Measurements from ENCODE around the gene NAIF1.
A peak's percentile ranks its signal among the peaks of the same experiment; 100 is the strongest.
"Not testable (repeated sequence)": the region's sequence is repeated elsewhere in the genome, so short reads cannot be mapped to it uniquely, and the experiment has no call there.

The NAIF1 gene

GRCh38 chr9:128088253-128088945, 21.3 kb upstream of the NAIF1 start:
- DNase-seq (ENCODE audit: extremely low read depth in 1 of 2, low read depth in 1 of 2), result no peak

- DNase-seq (ENCODE audit: extremely low read depth in 1 of 2, low read depth in 1 of 2), result no peak
These were observed 20.1 kb upstream of the NAIF1 start for GRCh38 chr9:128087262-128087661.

GRCh38 chr9:128085943-128086342, 18.8 kb upstream of the NAIF1 start:
- no peak for DNase-seq (ENCODE audit: extremely low read depth in 1 of 2, low read depth in 1 of 2)

- no peak for DNase-seq (ENCODE audit: extremely low read depth in 1 of 2, low read depth in 1 of 2)
These were observed 17.6 kb upstream of the NAIF1 start for GRCh38 chr9:128084746-128085145.

- no peak for DNase-seq (ENCODE audit: extremely low read depth in 1 of 2, low read depth in 1 of 2)
These were observed 15.0 kb upstream of the NAIF1 start for GRCh38 chr9:128082151-128082550.

GRCh38 chr9:128081056-128081455, 13.9 kb upstream of the NAIF1 start:
- DNase-seq (ENCODE audit: extremely low read depth in 1 of 2, low read depth in 1 of 2), result no peak

- no peak for DNase-seq (ENCODE audit: extremely low read depth in 1 of 2, low read depth in 1 of 2)
These were observed 13.1 kb upstream of the NAIF1 start for GRCh38 chr9:128080206-128080605.

GRCh38 chr9:128078504-128079434, 11.6 kb upstream of the NAIF1 start:
- no peak for DNase-seq (ENCODE audit: extremely low read depth in 1 of 2, low read depth in 1 of 2)

GRCh38 chr9:128077847-128078503, 10.9 kb upstream of the NAIF1 start:
- DNase-seq (ENCODE audit: extremely low read depth in 1 of 2, low read depth in 1 of 2), result no peak

GRCh38 chr9:128073253-128073886, 6.2 kb upstream of the NAIF1 start:
- DNase-seq (ENCODE audit: extremely low read depth in 1 of 2, low read depth in 1 of 2), result no peak

GRCh38 chr9:128072144-128073021, 5.3 kb upstream of the NAIF1 start:
- no peak for DNase-seq (ENCODE audit: extremely low read depth in 1 of 2, low read depth in 1 of 2)

- DNase-seq (ENCODE audit: extremely low read depth in 1 of 2, low read depth in 1 of 2), result not testable (repeated sequence)
These were observed 4.4 kb upstream of the NAIF1 start for GRCh38 chr9:128071475-128071874.

- DNase-seq (ENCODE audit: extremely low read depth in 1 of 2, low read depth in 1 of 2), result no peak
These were observed 3.8 kb upstream of the NAIF1 start for GRCh38 chr9:128070874-128071273.

GRCh38 chr9:128068386-128069205, 1.5 kb upstream of the NAIF1 start:
- DNase-seq (ENCODE audit: extremely low read depth in 1 of 2, low read depth in 1 of 2), result no peak

- DNase-seq (ENCODE audit: extremely low read depth in 1 of 2, low read depth in 1 of 2), result peak; percentile 100
These were observed 695 bp upstream of the NAIF1 start, which contains the start of gene SLC25A25 for GRCh38 chr9:128067645-128068385. TSS of gene SLC25A25 (plus strand) at chr9:128068232. CDS start at chr9:128068320, 88 bp downstream.

- DNase-seq (ENCODE audit: extremely low read depth in 1 of 2, low read depth in 1 of 2), result no peak
These were observed 1.0 kb downstream of the NAIF1 start for GRCh38 chr9:128065907-128066712.

All from stimulated activated CD8-positive, alpha-beta memory T cell treated with anti-CD3 and anti-CD28 coated beads, Interleukin-7, amount 100 ng/mL, for 48 hours (primary cell).